Measurements from ENCODE around the gene HECTD4. TPM values are rescaled to one million over a fixed set of nuclear protein-coding genes. Genes with fewer than 3 reads are reported as not detected.

HECTD4 gene
- total and polyA plus RNA-seq, 9 donors, result 25.5 to 73.1 (median 45.1) TPM

GRCh38 chr12:112175361-112176155, 206.7 kb downstream of the HECTD4 start:
- H3K27ac ChIP-seq (ENCODE audit: low read length), result no peak overlapping the region
- WGBS (ENCODE audit: insufficient coverage), result 93% methylated on average over 18 of the region's 20 CpGs
- H3K9me3 ChIP-seq (replicated peaks; ENCODE audit: control insufficient read depth, low read depth, low read length), result no peaks in the 10 kb centered on the region
- no peaks in the 10 kb centered on the region for H3K27me3 ChIP-seq (ENCODE audit: control insufficient read depth, insufficient read depth, low read length)
- DNase-seq, result no peak
- H3K4me1 ChIP-seq (ENCODE audit: control insufficient read depth, insufficient read depth, low read length), result no peaks in the 10 kb centered on the region
- H3K36me3 ChIP-seq (ENCODE audit: control insufficient read depth, insufficient read depth, low read length), result peaks cover 73% of the 10 kb centered on the region
- no peak overlapping the region for H3K4me3 ChIP-seq (ENCODE audit: low read length)

- no peaks in the 10 kb centered on the region for H3K4me1 ChIP-seq (ENCODE audit: control insufficient read depth, insufficient read depth, low read length)
- 90% methylated on average over 18 of the region's 21 CpGs for WGBS (ENCODE audit: insufficient coverage)
- DNase-seq, result no peak
- peaks cover 71% of the 10 kb centered on the region for H3K36me3 ChIP-seq (ENCODE audit: control insufficient read depth, insufficient read depth, low read length)
- H3K27me3 ChIP-seq (ENCODE audit: control insufficient read depth, insufficient read depth, low read length), result no peaks in the 10 kb centered on the region
- H3K4me3 ChIP-seq (ENCODE audit: low read length), result no peak overlapping the region
- no peaks in the 10 kb centered on the region for H3K9me3 ChIP-seq (replicated peaks; ENCODE audit: control insufficient read depth, low read depth, low read length)
- H3K27ac ChIP-seq (ENCODE audit: low read length), result no peak overlapping the region
These were observed 209.5 kb downstream of the HECTD4 start for GRCh38 chr12:112172556-112173324.

DNA sequence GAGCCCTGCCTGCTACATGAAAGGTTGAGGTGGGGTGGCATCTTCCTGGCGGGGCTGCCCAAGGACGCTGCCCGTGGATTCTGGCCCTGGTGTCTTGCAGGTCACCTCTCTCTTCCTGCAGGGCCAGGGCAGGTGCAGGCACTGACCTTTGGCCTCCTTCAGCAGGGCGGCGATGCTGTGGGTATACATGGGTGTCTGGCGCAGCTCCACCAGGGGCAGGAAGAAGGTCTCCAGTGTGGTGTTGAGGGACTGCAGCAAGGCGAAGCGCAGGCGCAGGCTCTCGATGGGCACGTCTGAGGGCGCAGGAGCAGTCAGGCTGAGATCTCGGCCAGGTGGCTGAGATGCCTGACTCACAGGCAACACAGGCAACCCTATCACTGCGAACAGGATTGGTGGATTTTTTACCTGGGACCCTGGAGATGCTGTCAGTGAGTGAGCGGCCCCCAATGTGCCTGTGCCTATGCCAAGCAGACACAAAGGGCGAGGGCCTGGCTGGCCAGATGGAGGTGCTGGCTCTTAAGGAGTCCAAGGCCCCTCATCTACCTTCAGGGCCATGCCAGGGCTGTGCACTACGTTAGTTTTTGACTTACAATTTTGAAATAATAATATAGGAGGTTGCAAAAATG, 211.1 kb downstream of the HECTD4 start:
- Histone ChIP-seq H3K27me3 (ENCODE audit: control insufficient read depth, insufficient read depth, low read length) (no peaks in the 10 kb centered on the region), H3K27ac (ENCODE audit: low read length) (no peak overlapping the region), H3K36me3 (ENCODE audit: control insufficient read depth, insufficient read depth, low read length) (peaks cover 77% of the 10 kb centered on the region), H3K4me1 (ENCODE audit: control insufficient read depth, insufficient read depth, low read length) (no peaks in the 10 kb centered on the region), H3K4me3 (ENCODE audit: low read length) (no peak overlapping the region), H3K9me3 (replicated peaks; ENCODE audit: control insufficient read depth, low read depth, low read length) (no peaks in the 10 kb centered on the region)
- 92% methylated on average over 14 of the region's 17 CpGs for WGBS (ENCODE audit: insufficient coverage)
- DNase-seq, result no peak

GRCh38 chr12:112170376-112170775, 211.9 kb downstream of the HECTD4 start:
- Histone ChIP-seq H3K4me3 (ENCODE audit: low read length) (no peak overlapping the region), H3K36me3 (ENCODE audit: control insufficient read depth, insufficient read depth, low read length) (peaks cover 75% of the 10 kb centered on the region), H3K27ac (ENCODE audit: low read length) (no peak overlapping the region), H3K9me3 (replicated peaks; ENCODE audit: control insufficient read depth, low read depth, low read length) (no peaks in the 10 kb centered on the region), H3K4me1 (ENCODE audit: control insufficient read depth, insufficient read depth, low read length) (no peaks in the 10 kb centered on the region), H3K27me3 (ENCODE audit: control insufficient read depth, insufficient read depth, low read length) (no peaks in the 10 kb centered on the region)
- WGBS (ENCODE audit: insufficient coverage), result no CpG with 5 or more reads among the region's 8 CpGs
- DNase-seq, result no peak

DNA sequence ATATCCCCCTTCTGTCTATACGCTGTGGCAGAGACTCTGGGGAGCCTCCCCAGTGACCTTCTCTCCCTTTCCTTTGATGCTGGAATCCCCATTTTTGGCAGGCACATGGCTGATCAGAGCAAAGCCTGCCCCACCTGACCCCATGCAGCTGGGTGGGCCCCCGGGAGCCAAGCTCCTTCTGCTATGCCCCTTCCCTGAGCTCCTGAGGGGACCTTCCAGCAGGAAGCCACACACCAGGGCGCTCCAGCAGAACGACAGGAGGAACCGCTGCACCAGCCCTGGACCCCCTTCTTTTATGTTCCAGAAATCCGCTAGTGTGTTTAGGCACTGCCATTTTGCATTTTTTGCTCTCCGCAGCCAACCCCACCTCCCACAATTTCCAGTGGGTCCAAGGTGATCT, 212.3 kb downstream of the HECTD4 start:
- Histone ChIP-seq H3K27me3 (ENCODE audit: control insufficient read depth, insufficient read depth, low read length) (no peaks in the 10 kb centered on the region), H3K4me1 (ENCODE audit: control insufficient read depth, insufficient read depth, low read length) (no peaks in the 10 kb centered on the region), H3K27ac (ENCODE audit: low read length) (no peak overlapping the region), H3K36me3 (ENCODE audit: control insufficient read depth, insufficient read depth, low read length) (peaks cover 71% of the 10 kb centered on the region), H3K9me3 (replicated peaks; ENCODE audit: control insufficient read depth, low read depth, low read length) (no peaks in the 10 kb centered on the region), H3K4me3 (ENCODE audit: low read length) (no peak overlapping the region)
- DNase-seq, result no peak
- WGBS (ENCODE audit: insufficient coverage), result 89% methylated on average over 7 of the region's 7 CpGs

GRCh38 chr12:112169161-112169872, 212.9 kb downstream of the HECTD4 start:
- DNase-seq, result no peak
- no peaks in the 10 kb centered on the region for H3K9me3 ChIP-seq (replicated peaks; ENCODE audit: control insufficient read depth, low read depth, low read length)
- H3K27ac ChIP-seq (ENCODE audit: low read length), result no peak overlapping the region
- WGBS (ENCODE audit: insufficient coverage), result 83% methylated on average over 19 of the region's 19 CpGs
- no peak overlapping the region for H3K4me3 ChIP-seq (ENCODE audit: low read length)
- no peaks in the 10 kb centered on the region for H3K4me1 ChIP-seq (ENCODE audit: control insufficient read depth, insufficient read depth, low read length)
- peaks cover 67% of the 10 kb centered on the region for H3K36me3 ChIP-seq (ENCODE audit: control insufficient read depth, insufficient read depth, low read length)
- H3K27me3 ChIP-seq (ENCODE audit: control insufficient read depth, insufficient read depth, low read length), result no peaks in the 10 kb centered on the region

DNA sequence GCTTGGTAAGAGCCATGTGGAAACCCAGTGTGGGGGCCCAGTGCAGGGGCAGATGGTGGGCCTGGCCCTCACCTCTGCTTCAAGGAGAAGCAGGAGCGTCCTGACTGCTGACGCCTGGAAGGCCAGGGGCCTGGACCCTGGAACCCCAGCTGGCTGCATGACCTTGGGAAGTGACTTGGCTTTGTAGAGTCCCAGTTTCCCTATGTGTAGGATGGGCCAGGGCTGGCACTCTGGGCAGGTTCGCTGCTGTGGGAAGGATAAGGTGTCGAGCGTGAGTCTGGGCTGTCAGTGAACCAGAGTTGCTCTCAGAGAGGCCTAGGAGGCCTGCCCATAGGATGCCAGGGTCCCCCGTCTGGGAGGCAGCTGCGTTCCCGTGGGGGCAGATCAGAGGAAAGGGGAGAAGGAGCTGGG, 213.7 kb downstream of the HECTD4 start:
- Histone ChIP-seq H3K36me3 (ENCODE audit: control insufficient read depth, insufficient read depth, low read length) (peaks cover 75% of the 10 kb centered on the region), H3K9me3 (replicated peaks; ENCODE audit: control insufficient read depth, low read depth, low read length) (no peaks in the 10 kb centered on the region), H3K27ac (ENCODE audit: low read length) (no peak overlapping the region), H3K4me1 (ENCODE audit: control insufficient read depth, insufficient read depth, low read length) (no peaks in the 10 kb centered on the region), H3K27me3 (ENCODE audit: control insufficient read depth, insufficient read depth, low read length) (no peaks in the 10 kb centered on the region), H3K4me3 (ENCODE audit: low read length) (no peak overlapping the region)
- DNase-seq, result no peak
- 91% methylated on average over 8 of the region's 8 CpGs for WGBS (ENCODE audit: insufficient coverage)

GRCh38 chr12:112167718-112168525, 214.3 kb downstream of the HECTD4 start:
- WGBS (ENCODE audit: insufficient coverage), result 90% methylated on average over 27 of the region's 32 CpGs
- DNase-seq, result no peak
- H3K27ac ChIP-seq (ENCODE audit: low read length), result no peak overlapping the region
- H3K4me3 ChIP-seq (ENCODE audit: low read length), result no peak overlapping the region
- H3K4me1 ChIP-seq (ENCODE audit: control insufficient read depth, insufficient read depth, low read length), result no peaks in the 10 kb centered on the region
- H3K36me3 ChIP-seq (ENCODE audit: control insufficient read depth, insufficient read depth, low read length), result peaks cover 79% of the 10 kb centered on the region
- no peaks in the 10 kb centered on the region for H3K27me3 ChIP-seq (ENCODE audit: control insufficient read depth, insufficient read depth, low read length)
- no peaks in the 10 kb centered on the region for H3K9me3 ChIP-seq (replicated peaks; ENCODE audit: control insufficient read depth, low read depth, low read length)

GRCh38 chr12:112167031-112167461, 215.2 kb downstream of the HECTD4 start:
- no peak overlapping the region for H3K4me3 ChIP-seq (ENCODE audit: low read length)
- H3K27me3 ChIP-seq (ENCODE audit: control insufficient read depth, insufficient read depth, low read length), result no peaks in the 10 kb centered on the region
- no peaks in the 10 kb centered on the region for H3K9me3 ChIP-seq (replicated peaks; ENCODE audit: control insufficient read depth, low read depth, low read length)
- no peak overlapping the region for H3K27ac ChIP-seq (ENCODE audit: low read length)
- H3K36me3 ChIP-seq (ENCODE audit: control insufficient read depth, insufficient read depth, low read length), result peaks cover 80% of the 10 kb centered on the region
- no peaks in the 10 kb centered on the region for H3K4me1 ChIP-seq (ENCODE audit: control insufficient read depth, insufficient read depth, low read length)
- no peak for DNase-seq
- 89% methylated on average over 12 of the region's 12 CpGs for WGBS (ENCODE audit: insufficient coverage)

Data from muscle of leg (tissue), 11 donors.